OCI-LY1 (cell line): ENCODE results near the gene MMP25.

Experiments used
- H2AFZ ChIP-seq: fragments of 200-600 bp; sonication (generic), shearing (Covaris generic); 2 replicates; pipeline ENCODE4 v1.6.0; 2014; ENCODE audit warnings: antibody characterized with exemption, mild to moderate bottlenecking, low read length
- H3F3A ChIP-seq: fragments of 200-600 bp; sonication (generic), shearing (Covaris generic); 2 replicates; pipeline ENCODE4 v1.6.0; 2014; ENCODE audit warnings: mild to moderate bottlenecking, antibody characterized with exemption, low read length, moderate library complexity; ENCODE audit not compliant: insufficient read depth
- H3K27ac ChIP-seq: fragments of 200-600 bp; sonication (generic); 2 replicates; pipeline ENCODE4 v1.5.1; 2014; ENCODE audit warnings: low read length, mixed run types, mild to moderate bottlenecking, low read depth; ENCODE audit not compliant: poor library complexity, severe bottlenecking
- H3K27me3 ChIP-seq: fragments of 200-600 bp; sonication (generic); 2 replicates; pipeline ENCODE4 v1.6.0; 2014; ENCODE audit warnings: antibody characterized with exemption, mild to moderate bottlenecking, low read length, moderate library complexity; ENCODE audit not compliant: insufficient read depth
- H3K36me3 ChIP-seq: fragments of 200-600 bp; sonication (generic); 2 replicates; pipeline ENCODE4 v1.6.1; 2014; ENCODE audit warnings: mild to moderate bottlenecking, antibody characterized with exemption, low read length, moderate library complexity, mixed read lengths; ENCODE audit not compliant: insufficient read depth
- H3K4me1 ChIP-seq: fragments of 200-600 bp; sonication (generic); 2 replicates; pipeline ENCODE4 v1.5.1; 2014; ENCODE audit warnings: mild to moderate bottlenecking, low read length, moderate library complexity; ENCODE audit not compliant: insufficient read depth, severe bottlenecking
- H3K4me2 ChIP-seq: fragments of 200-600 bp; sonication (generic), shearing (Covaris generic); 2 replicates; pipeline ENCODE4 v1.6.1; 2014; ENCODE audit warnings: low read length
- H3K4me3 ChIP-seq: fragments of 200-600 bp; sonication (generic); 2 replicates; pipeline ENCODE4 v1.5.1; 2014; ENCODE audit warnings: low read length, low read depth, mild to moderate bottlenecking, mixed read lengths; ENCODE audit not compliant: poor library complexity, severe bottlenecking
- H3K79me2 ChIP-seq: fragments of 200-600 bp; shearing (Covaris generic); 2 replicates; pipeline ENCODE4 v1.6.1; 2016; ENCODE audit warnings: mixed run types, low read length, mixed read lengths; ENCODE audit not compliant: insufficient read depth
- H3K9ac ChIP-seq: fragments of 200-600 bp; sonication (generic), shearing (Covaris generic); 2 replicates; pipeline ENCODE4 v1.6.1; 2014; ENCODE audit warnings: mild to moderate bottlenecking, low read length, mixed read lengths
- H3K9me2 ChIP-seq: fragments of 200-600 bp; sonication (generic), shearing (Covaris generic); 2 replicates; pipeline ENCODE4 v1.6.1; 2014; ENCODE audit warnings: low read depth, mild to moderate bottlenecking, low read length, mixed read lengths
- H3K9me3 ChIP-seq: fragments of 200-600 bp; shearing (Covaris generic); 2 replicates; pipeline ENCODE4 v1.6.1; 2014; ENCODE audit warnings: low read length, mixed read lengths
- H4K20me1 ChIP-seq: fragments of 200-600 bp; sonication (generic), shearing (Covaris generic); 2 replicates; pipeline ENCODE4 v1.6.0; 2016; ENCODE audit warnings: mild to moderate bottlenecking, low read length; ENCODE audit not compliant: insufficient read depth
- EZH2 ChIP-seq: fragments of 200-600 bp; sonication (generic), shearing (Covaris generic); IDR thresholded peaks from 2 replicates; pipeline ENCODE4 v1.8.0; 2017; ENCODE audit warnings: borderline replicate concordance, mixed run types, mild to moderate bottlenecking, antibody characterized with exemption, low read length, moderate library complexity, mixed read lengths
- TF ChIP-seq, protein P1 (sequence below): fragments of 200-600 bp; sonication (generic), shearing (Covaris generic); IDR thresholded peaks from 2 replicates; pipeline ENCODE4 v1.5.1; 2017; ENCODE audit warnings: mild to moderate bottlenecking, antibody characterized with exemption, low read length, moderate library complexity, mixed read lengths

MMP25 gene

DNA sequence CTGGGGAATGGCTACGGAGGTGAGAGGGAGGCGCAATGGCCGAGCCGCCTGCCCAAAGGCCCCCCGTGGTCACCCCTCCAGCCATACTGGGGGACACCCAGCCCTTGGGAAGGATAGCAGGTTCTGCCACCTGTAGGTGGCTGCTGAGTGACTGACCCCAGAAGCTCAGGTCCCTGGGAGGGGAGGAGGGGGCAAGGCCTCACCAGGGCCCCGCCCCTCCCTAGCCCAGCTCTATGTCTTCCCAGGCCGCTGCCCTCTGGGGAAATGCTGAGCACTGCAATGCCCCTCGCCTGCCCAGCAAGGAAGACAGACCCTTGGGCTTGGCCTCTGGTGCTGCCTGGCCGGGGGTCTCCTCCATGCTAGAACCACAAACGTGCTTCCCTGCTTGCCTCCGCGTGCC, 45.0 kb upstream of the MMP25 start:
- H3K27me3 ChIP-seq: peaks cover 7% of the 10 kb centered on the region
- H2AFZ ChIP-seq: no peak overlapping the region
- H3F3A ChIP-seq: no peaks in the 10 kb centered on the region
- peaks cover 4% of the 10 kb centered on the region for H3K4me1 ChIP-seq
- no peak for TF ChIP-seq EZH2
- TF ChIP-seq, protein P1, sequence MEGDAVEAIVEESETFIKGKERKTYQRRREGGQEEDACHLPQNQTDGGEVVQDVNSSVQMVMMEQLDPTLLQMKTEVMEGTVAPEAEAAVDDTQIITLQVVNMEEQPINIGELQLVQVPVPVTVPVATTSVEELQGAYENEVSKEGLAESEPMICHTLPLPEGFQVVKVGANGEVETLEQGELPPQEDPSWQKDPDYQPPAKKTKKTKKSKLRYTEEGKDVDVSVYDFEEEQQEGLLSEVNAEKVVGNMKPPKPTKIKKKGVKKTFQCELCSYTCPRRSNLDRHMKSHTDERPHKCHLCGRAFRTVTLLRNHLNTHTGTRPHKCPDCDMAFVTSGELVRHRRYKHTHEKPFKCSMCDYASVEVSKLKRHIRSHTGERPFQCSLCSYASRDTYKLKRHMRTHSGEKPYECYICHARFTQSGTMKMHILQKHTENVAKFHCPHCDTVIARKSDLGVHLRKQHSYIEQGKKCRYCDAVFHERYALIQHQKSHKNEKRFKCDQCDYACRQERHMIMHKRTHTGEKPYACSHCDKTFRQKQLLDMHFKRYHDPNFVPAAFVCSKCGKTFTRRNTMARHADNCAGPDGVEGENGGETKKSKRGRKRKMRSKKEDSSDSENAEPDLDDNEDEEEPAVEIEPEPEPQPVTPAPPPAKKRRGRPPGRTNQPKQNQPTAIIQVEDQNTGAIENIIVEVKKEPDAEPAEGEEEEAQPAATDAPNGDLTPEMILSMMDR: no peak
- H4K20me1 ChIP-seq: no peaks in the 10 kb centered on the region
- H3K27ac ChIP-seq: no peak overlapping the region
- no peak overlapping the region for H3K9ac ChIP-seq
- H3K36me3 ChIP-seq: no peaks in the 10 kb centered on the region
- H3K9me3 ChIP-seq: no peaks in the 10 kb centered on the region
- no peak overlapping the region for H3K4me2 ChIP-seq
- no peak overlapping the region for H3K4me3 ChIP-seq
- no peaks in the 10 kb centered on the region for H3K79me2 ChIP-seq
- no peaks in the 10 kb centered on the region for H3K9me2 ChIP-seq

DNA sequence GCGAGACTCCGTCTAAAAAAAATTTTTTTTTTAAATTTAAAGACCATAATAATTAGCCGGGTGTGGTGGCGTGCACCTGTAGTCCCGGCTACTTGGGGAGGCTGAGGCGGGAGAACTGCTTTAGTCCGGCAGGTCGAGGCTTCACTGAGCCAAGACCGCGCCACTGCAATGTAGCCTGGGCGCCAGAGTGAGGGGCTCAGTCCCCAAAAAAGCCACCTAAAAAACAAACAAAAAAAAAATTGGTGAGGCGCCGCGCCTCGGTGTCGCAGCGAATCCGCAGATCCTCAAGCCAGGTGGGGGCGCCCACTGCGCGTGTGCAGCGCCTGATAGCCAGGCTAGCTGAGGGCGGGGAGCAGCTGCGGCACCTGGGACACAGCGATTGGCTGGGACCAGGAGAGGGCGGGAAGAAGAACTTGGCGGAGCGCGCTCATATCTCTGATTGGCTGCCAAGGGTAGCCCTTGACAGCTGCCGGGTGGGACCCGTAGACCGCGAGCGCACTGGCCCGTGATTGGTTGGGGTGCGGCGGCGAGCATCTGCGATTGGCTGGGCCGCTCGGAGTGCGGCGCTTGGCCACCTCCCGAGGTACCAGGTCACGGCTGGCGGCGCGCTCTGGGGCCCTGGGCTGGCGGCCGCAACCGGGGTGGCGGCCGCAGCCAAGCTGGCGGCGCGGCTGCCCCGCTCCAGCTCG, 42.6 kb upstream of the MMP25 start:
- Histone ChIP-seq H3K4me3 (no peak overlapping the region), H2AFZ (no peak overlapping the region), H3K36me3 (no peaks in the 10 kb centered on the region), H3K79me2 (no peaks in the 10 kb centered on the region), H3K27me3 (peaks cover 20% of the 10 kb centered on the region), H3K4me1 (peaks cover 4% of the 10 kb centered on the region), H3K27ac (no peak overlapping the region), H3F3A (no peaks in the 10 kb centered on the region), H3K4me2 (peak overlapping the region; percentile 25; the same call in 1 of the 2 replicates), H3K9ac (no peak overlapping the region), H4K20me1 (no peaks in the 10 kb centered on the region), H3K9me3 (no peaks in the 10 kb centered on the region), H3K9me2 (no peaks in the 10 kb centered on the region)
- no peak for TF ChIP-seq EZH2
- TF ChIP-seq, protein P1: peak; percentile 65

DNA sequence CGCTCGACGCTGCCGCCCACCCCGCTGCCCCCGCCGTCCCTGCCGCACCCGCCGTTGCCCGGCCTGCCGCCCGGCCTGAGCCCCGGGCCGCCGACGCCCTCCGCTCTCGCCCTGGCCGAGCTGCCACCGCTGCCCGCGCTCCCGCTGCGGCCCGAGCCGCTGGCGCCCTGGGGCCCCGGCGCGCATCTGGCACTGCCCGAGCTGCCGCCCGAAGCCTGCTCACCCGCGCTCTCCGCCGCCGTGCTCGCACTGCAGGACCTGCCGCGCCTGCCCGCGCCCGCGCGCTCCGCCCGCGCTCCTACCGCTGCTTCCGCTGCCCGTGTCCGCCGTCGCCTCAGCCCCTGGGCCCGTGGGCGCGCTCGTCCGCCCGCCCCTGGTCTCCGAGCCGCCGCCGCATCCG, 42.0 kb upstream of the MMP25 start:
- Histone ChIP-seq H3F3A (no peaks in the 10 kb centered on the region), H3K9ac (no peak overlapping the region), H3K79me2 (no peaks in the 10 kb centered on the region), H3K4me2 (no peak overlapping the region), H3K4me3 (no peak overlapping the region), H3K9me3 (no peaks in the 10 kb centered on the region), H3K4me1 (peaks cover 4% of the 10 kb centered on the region), H3K9me2 (no peaks in the 10 kb centered on the region), H3K27me3 (peaks cover 22% of the 10 kb centered on the region), H3K27ac (no peak overlapping the region), H3K36me3 (no peaks in the 10 kb centered on the region), H2AFZ (no peak overlapping the region), H4K20me1 (no peaks in the 10 kb centered on the region)
- TF ChIP-seq EZH2: no peak
- TF ChIP-seq, protein P1: no peak
